ENCODE measurements around the gene DLG2. TPM values are rescaled to one million over a fixed set of nuclear protein-coding genes. Genes with fewer than 3 reads are reported as not detected.

DLG2 gene
- total and polyA plus RNA-seq, 2 of the 4 experiments (the other 2 are of a cell fraction): 0.31 to 0.36 TPM

DNA sequence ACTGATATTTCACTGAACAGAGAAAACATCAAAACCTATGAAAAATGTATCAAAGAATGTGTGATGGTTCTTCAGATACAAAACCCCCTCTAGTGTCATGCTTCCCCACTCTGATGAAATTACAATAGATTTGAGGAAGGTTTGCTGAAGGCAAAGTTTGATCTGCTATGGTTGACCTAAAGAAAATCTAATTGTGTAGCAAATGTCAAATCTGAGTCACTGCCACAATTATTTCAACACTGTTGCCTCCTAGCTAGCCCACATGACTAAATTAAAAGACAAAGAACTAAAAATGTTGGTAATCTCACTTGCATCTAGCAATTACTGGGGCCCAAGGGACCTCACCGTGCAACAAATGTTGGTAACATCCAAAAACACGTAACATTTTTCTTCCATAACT is 728.0 kb downstream of the DLG2 start:
- Histone ChIP-seq H3K27me3 (ENCODE audit: control insufficient read depth, insufficient read depth, low read length) (no peaks in the 10 kb centered on the region), H3K18ac (ENCODE audit: low read depth, low read length) (no peak overlapping the region), H2AK9ac (replicated peaks; ENCODE audit: low read depth, low read length, poor library complexity) (no peak overlapping the region), H4K20me1 (ENCODE audit: insufficient read depth, low read length) (no peaks in the 10 kb centered on the region), H3K23ac (ENCODE audit: low read depth, low read length) (no peak overlapping the region), H3K27ac (ENCODE audit: insufficient read depth, low read length) (no peak overlapping the region), H3K79me1 (ENCODE audit: low read depth in 1 of 2, low read length in 2 of 2) (no peaks in the 10 kb centered on the region), H3K9ac (ENCODE audit: low read depth, low read length) (no peak overlapping the region), H4K91ac (ENCODE audit: insufficient read depth, low read depth, low read length) (no peak overlapping the region), H2BK120ac (ENCODE audit: low read depth, low read length) (no peak overlapping the region), H3K4me2 (ENCODE audit: low read depth, low read length) (no peak overlapping the region), H2AFZ (replicated peaks; ENCODE audit: low read length, poor library complexity) (no peak overlapping the region), H3K56ac (ENCODE audit: extremely low read depth, insufficient read depth, low read length) (no peak overlapping the region), H3K36me3 (ENCODE audit: control insufficient read depth, insufficient read depth, low read length) (no peaks in the 10 kb centered on the region), H2BK20ac (ENCODE audit: low read depth, low read length) (no peak overlapping the region), H3K9me3 (ENCODE audit: control insufficient read depth, insufficient read depth, low read length) (no peaks in the 10 kb centered on the region), H3K4ac (ENCODE audit: low read depth, low read length) (no peak overlapping the region), H2BK15ac (ENCODE audit: low read depth, low read length) (no peak overlapping the region), H4K8ac (ENCODE audit: low read depth in 2 of 2, low read length in 2 of 2) (no peak overlapping the region), H3K4me3 (ENCODE audit: insufficient read depth, low read depth, low read length) (no peak overlapping the region), H4K5ac (ENCODE audit: low read depth, low read length) (no peak overlapping the region), H3K9me1 (ENCODE audit: insufficient read depth, low read length) (no peaks in the 10 kb centered on the region), H3K4me1 (ENCODE audit: control insufficient read depth, insufficient read depth, low read length) (no peaks in the 10 kb centered on the region; the same call in 1 of the 2 replicates), H2AK5ac (ENCODE audit: low read depth, low read length) (no peak overlapping the region), H3K14ac (replicated peaks; ENCODE audit: low read depth, low read length) (no peak overlapping the region), H2BK5ac (ENCODE audit: low read depth, low read length, poor library complexity, severe bottlenecking) (no peak overlapping the region)
- intact Hi-C loops (cut with micrococcal nuclease): no loop called here
- dilution Hi-C loops (cut with HindIII; ENCODE audit: low sequenced_read_pairs, unreplicated experiment): no loop called here
- in situ Hi-C loops (cut with MboI; ENCODE audit: low sequenced_read_pairs): no loop called here
- POLR2A ChIA-PET (ENCODE audit: unreplicated experiment): no interaction called here
- ATAC-seq (ENCODE audit: low read depth) (no peak), DNase-seq (no peak)
- WGBS, 2 experiments (ENCODE audit: extremely low coverage in 2 of 2, insufficient read length in 1 of 2): no CpG with 5 or more reads among the region's 2 CpGs
- CTCF ChIA-PET: interaction anchor here (1.4 kb wide), 1 partner anchor 9 kb away, joined by 4 read pairs; no protein-coding TSS in a partner anchor
- BruUV-seq (replicated peaks): no TSS peak
- TF ChIP-seq MAFK (IDR thresholded peaks at IDR 0.05; ENCODE audit: low read depth, low read length) (no peak), MXI1 (IDR thresholded peaks at IDR 0.05; ENCODE audit: borderline replicate concordance, low read depth, low read length) (no peak), MAZ (IDR thresholded peaks at IDR 0.05; ENCODE audit: borderline replicate concordance, low read depth, low read length) (no peak), SMC3 (IDR thresholded peaks at IDR 0.05; ENCODE audit: low read depth, low read length) (no peak), RAD21 (IDR thresholded peaks at IDR 0.05; ENCODE audit: low read length) (no peak), RCOR1 (IDR thresholded peaks at IDR 0.05; ENCODE audit: insufficient replicate concordance, low read length) (no peak), FOS (IDR thresholded peaks at IDR 0.05; ENCODE audit: low read depth, low read length) (no peak), CEBPB (IDR thresholded peaks at IDR 0.05; ENCODE audit: low read depth, low read length) (no peak), NFE2L2 (IDR thresholded peaks at IDR 0.05; ENCODE audit: low read depth, low read length) (no peak), BHLHE40 (IDR thresholded peaks at IDR 0.05; ENCODE audit: low read depth, low read length) (no peak), POLR2A (IDR thresholded peaks at IDR 0.05; ENCODE audit: low read depth, low read length) (no peak), CHD1 (IDR thresholded peaks at IDR 0.05; ENCODE audit: low read depth, low read length) (no peak), RFX5 (IDR thresholded peaks at IDR 0.05; ENCODE audit: low read depth, low read length) (no peak), USF2 (IDR thresholded peaks at IDR 0.05; ENCODE audit: low read depth, low read length) (no peak)
- TF ChIP-seq, protein P1, sequence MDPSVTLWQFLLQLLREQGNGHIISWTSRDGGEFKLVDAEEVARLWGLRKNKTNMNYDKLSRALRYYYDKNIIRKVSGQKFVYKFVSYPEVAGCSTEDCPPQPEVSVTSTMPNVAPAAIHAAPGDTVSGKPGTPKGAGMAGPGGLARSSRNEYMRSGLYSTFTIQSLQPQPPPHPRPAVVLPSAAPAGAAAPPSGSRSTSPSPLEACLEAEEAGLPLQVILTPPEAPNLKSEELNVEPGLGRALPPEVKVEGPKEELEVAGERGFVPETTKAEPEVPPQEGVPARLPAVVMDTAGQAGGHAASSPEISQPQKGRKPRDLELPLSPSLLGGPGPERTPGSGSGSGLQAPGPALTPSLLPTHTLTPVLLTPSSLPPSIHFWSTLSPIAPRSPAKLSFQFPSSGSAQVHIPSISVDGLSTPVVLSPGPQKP (IDR thresholded peaks at IDR 0.05; ENCODE audit: borderline replicate concordance, low read depth, low read length): no peak
- TF ChIP-seq, protein P2, sequence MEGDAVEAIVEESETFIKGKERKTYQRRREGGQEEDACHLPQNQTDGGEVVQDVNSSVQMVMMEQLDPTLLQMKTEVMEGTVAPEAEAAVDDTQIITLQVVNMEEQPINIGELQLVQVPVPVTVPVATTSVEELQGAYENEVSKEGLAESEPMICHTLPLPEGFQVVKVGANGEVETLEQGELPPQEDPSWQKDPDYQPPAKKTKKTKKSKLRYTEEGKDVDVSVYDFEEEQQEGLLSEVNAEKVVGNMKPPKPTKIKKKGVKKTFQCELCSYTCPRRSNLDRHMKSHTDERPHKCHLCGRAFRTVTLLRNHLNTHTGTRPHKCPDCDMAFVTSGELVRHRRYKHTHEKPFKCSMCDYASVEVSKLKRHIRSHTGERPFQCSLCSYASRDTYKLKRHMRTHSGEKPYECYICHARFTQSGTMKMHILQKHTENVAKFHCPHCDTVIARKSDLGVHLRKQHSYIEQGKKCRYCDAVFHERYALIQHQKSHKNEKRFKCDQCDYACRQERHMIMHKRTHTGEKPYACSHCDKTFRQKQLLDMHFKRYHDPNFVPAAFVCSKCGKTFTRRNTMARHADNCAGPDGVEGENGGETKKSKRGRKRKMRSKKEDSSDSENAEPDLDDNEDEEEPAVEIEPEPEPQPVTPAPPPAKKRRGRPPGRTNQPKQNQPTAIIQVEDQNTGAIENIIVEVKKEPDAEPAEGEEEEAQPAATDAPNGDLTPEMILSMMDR (conservative IDR thresholded peaks at IDR 0.05; ENCODE audit: low read depth, low read length): no peak

Data from IMR-90 (cell line).